GM12878 (cell line): ENCODE data around the gene NDST4. TPM values are rescaled to one million over a fixed set of nuclear protein-coding genes. Genes with fewer than 3 reads are reported as not detected.

Source experiments
- ATAC-seq: fragments of 200-7000 bp; cut with Tn5 transposase; 3 replicates; pipeline ENCODE4 v1.9.1; 2020; ENCODE audit warnings: mild to moderate bottlenecking, moderate library complexity
- BruUV-seq: library from RNA; stranded (reverse); fragments of 400-500 nt; replicated peaks from 2 replicates; lab custom pipeline; 2021; lab: Mats Ljungman, UMichigan
- CTCF ChIA-PET: fragments of 300-600 bp; sonication (Branson Sonifier 250); formaldehyde crosslinking; extraction: SDS; loops from one replicate; lab custom pipeline; 2021; ENCODE audit warnings: inconsistent platforms; lab: Yijun Ruan, JAX
- POLR2A ChIA-PET: fragments of 350-600 bp; formaldehyde crosslinking; extraction: SDS; loops from one replicate; lab custom pipeline; 2021; ENCODE audit warnings: inconsistent platforms; lab: Charles Lee
- RAD21 ChIA-PET: fragments of 300-600 bp; sonication (Branson Sonifier 250); formaldehyde crosslinking; loops from one replicate; lab custom pipeline; 2023; ENCODE audit warnings: antibody characterized with exemption; ENCODE audit not compliant: unreplicated experiment; lab: Charles Lee
- SMC1A ChIA-PET: fragments of 300-600 bp; sonication (Branson Sonifier 250); formaldehyde crosslinking; loops from one replicate; lab custom pipeline; 2023; ENCODE audit not compliant: unreplicated experiment, uncharacterized antibody; lab: Charles Lee
- DNase-seq: peaks from one replicate; pipeline ENCODE4 v3.0.0-alpha.2; 2011; ENCODE audit warnings: low read depth, low spot score
- FAIRE-seq: peaks from 3 replicates; lab custom pipeline; 2011; peaks lifted over from hg19 to GRCh38; lab: Jason Lieb, UNC
- H2AFZ ChIP-seq: 2 replicates; pipeline ENCODE4 v1.6.0; 2011; ENCODE audit warnings: low read depth, low read length, control low read depth; ENCODE audit not compliant: control insufficient read depth
- H3K27ac ChIP-seq: 2 replicates; pipeline ENCODE4 v1.5.1; 2011; ENCODE audit warnings: control low read depth; ENCODE audit not compliant: control insufficient read depth, insufficient read depth
- H3K27me3 ChIP-seq, 2 experiments: replicated peaks in 1 of 2; 2 replicates each; pipeline versions ENCODE4 v1.6.0 to v1.6.1; 2011; ENCODE audit warnings: low read length in 1 of 2; ENCODE audit not compliant: control insufficient read depth in 2 of 2, insufficient read depth in 2 of 2
- H3K36me3 ChIP-seq, 2 experiments: 2 replicates each; pipeline ENCODE4 v1.5.1; 2011; ENCODE audit warnings: low read length in 1 of 2; ENCODE audit not compliant: control insufficient read depth in 2 of 2, insufficient read depth in 2 of 2
- H3K4me1 ChIP-seq: 2 replicates; pipeline ENCODE4 v1.6.1; 2011; ENCODE audit warnings: mild to moderate bottlenecking, low read length, moderate library complexity, mixed read lengths; ENCODE audit not compliant: control insufficient read depth, insufficient read depth
- H3K4me2 ChIP-seq: 2 replicates; pipeline ENCODE4 v1.6.0; 2011; ENCODE audit warnings: control low read depth; ENCODE audit not compliant: control insufficient read depth, insufficient read depth
- H3K4me3 ChIP-seq: fragments of 200-600 bp; sonication (generic); 2 replicates; pipeline ENCODE4 v1.5.1; 2016
- H3K79me2 ChIP-seq: 2 replicates; pipeline ENCODE4 v1.6.0; 2011; ENCODE audit warnings: low read length; ENCODE audit not compliant: control insufficient read depth, insufficient read depth
- H3K9ac ChIP-seq: 2 replicates; pipeline ENCODE4 v1.8.0; 2011; ENCODE audit warnings: low read length, control low read depth, mixed read lengths; ENCODE audit not compliant: control insufficient read depth, insufficient read depth
- H3K9me3 ChIP-seq: replicated peaks from 3 replicates; pipeline ENCODE4 v1.5.1; 2011; ENCODE audit warnings: mild to moderate bottlenecking, low read length; ENCODE audit not compliant: control insufficient read depth, insufficient read depth
- H4K20me1 ChIP-seq: 2 replicates; pipeline ENCODE4 v1.6.0; 2011; ENCODE audit not compliant: control insufficient read depth, insufficient read depth
- EED ChIP-seq: sonication (generic); IDR thresholded peaks from 2 replicates; pipeline ENCODE4 v1.6.1; 2016; ENCODE audit warnings: antibody characterized with exemption, low read depth
- ETV6 ChIP-seq, 2 experiments: fragments of 450-650 bp in 1 of 2; IDR thresholded peaks in 1 of 2; conservative IDR thresholded peaks in 1 of 2; 2 replicates each; pipeline ENCODE4 v1.6.1; 2014; ENCODE audit warnings: antibody characterized with exemption in 1 of 2, borderline replicate concordance in 1 of 2, low read depth in 1 of 2, mild to moderate bottlenecking in 1 of 2, moderate library complexity in 1 of 2
- MEF2A ChIP-seq: IDR thresholded peaks from 2 replicates; pipeline ENCODE4 v1.6.1; 2011; ENCODE audit warnings: low read depth, mild to moderate bottlenecking, low read length, moderate library complexity; ENCODE audit not compliant: insufficient read depth
- NFYB ChIP-seq: IDR thresholded peaks from 2 replicates; pipeline ENCODE4 v1.6.1; 2011; ENCODE audit warnings: low read depth, mild to moderate bottlenecking, low read length, improper control_type of control experiment, moderate library complexity; ENCODE audit not compliant: insufficient read depth
- RUNX3 ChIP-seq: IDR thresholded peaks from 2 replicates; pipeline ENCODE4 v1.6.1; 2012; ENCODE audit warnings: low read length, inconsistent platforms
- SUZ12 ChIP-seq: fragments of 200-600 bp; sonication (generic); IDR thresholded peaks from one replicate; pipeline ENCODE4 v1.6.1; 2018; ENCODE audit warnings: antibody characterized with exemption, mild to moderate bottlenecking; ENCODE audit not compliant: unreplicated experiment
- ZBED1 ChIP-seq: IDR thresholded peaks from 2 replicates; pipeline ENCODE4 v1.6.1; 2016; ENCODE audit warnings: borderline replicate concordance
- ZNF217 ChIP-seq: fragments of 450-650 bp; IDR thresholded peaks from 2 replicates; pipeline ENCODE4 v1.6.1; 2017; ENCODE audit warnings: antibody characterized with exemption, mild to moderate bottlenecking
- ZZZ3 ChIP-seq: IDR thresholded peaks from 2 replicates; pipeline ENCODE4 v1.6.1; 2011; ENCODE audit warnings: low read depth; ENCODE audit not compliant: control insufficient read depth, insufficient read length
- WGBS: methylation state at CpG from one replicate; pipeline ENCODE4 v1.1.6; 2016; ENCODE audit warnings: low lambda C conversion rate; ENCODE audit not compliant: insufficient replicate concordance, insufficient coverage; ENCODE audit errors: missing lambda C conversion rate; 5-methylcytosine and 5-hydroxymethylcytosine counted together
- in situ Hi-C: fragments of 300-500 bp; cut with MboI; formaldehyde crosslinking; loops from 9 replicates; pipeline ENCODE4 v1.14.3; 2018; ENCODE audit warnings: mixed read lengths
- intact Hi-C: fragments of 100-400 bp; cut with micrococcal nuclease; formaldehyde crosslinking; loops from one replicate; pipeline ENCODE4 v1.14.2; 2022; ENCODE audit not compliant: unreplicated experiment
- polyA plus RNA-seq, 11 experiments: library from polyadenylated mRNA; depleted of rRNA in 4 of 11; unstranded in 6 of 11; stranded (reverse) in 5 of 11; fragments of >200 nt; fragmentation: Nextera tagmentation in 4 of 11; fragmentation: Illumina TruSeq in 1 of 11; extraction: Ambion mirVana in 4 of 11; extraction: Trizol in 1 of 11; gene quantifications; 1 replicate in 1 of 11; 2 replicates in 10 of 11; pipeline versions ENCODE4 v1.2.1 to v1.2.3, GENCODE V29; 2011 to 2016; ENCODE audit warnings: inconsistent platforms in 2 of 11, missing spikeins in 2 of 11, low read depth in 1 of 11
- total RNA-seq, 4 experiments: library from RNA; depleted of rRNA in 3 of 4; stranded (reverse); fragments of >200 nt in 3 of 4; fragmentation: Illumina TruSeq in 1 of 4; extraction: Trizol in 1 of 4; gene quantifications; 2 replicates each; pipeline versions ENCODE4 v1.2.1 to v1.2.3, GENCODE V29; 2013 to 2021
- TF ChIP-seq, protein P1 (sequence below): fragments of 450-650 bp; IDR thresholded peaks from 2 replicates; pipeline ENCODE4 v1.6.1; 2016; ENCODE audit warnings: mild to moderate bottlenecking

Gene NDST4
- total and polyA plus RNA-seq, 10 of the 15 experiments (the other 5 are each of a cell fraction or from before 2014, with no cell fraction given): 0.04 to 0.11 (median 0.07) TPM; not detected in 6

DNA sequence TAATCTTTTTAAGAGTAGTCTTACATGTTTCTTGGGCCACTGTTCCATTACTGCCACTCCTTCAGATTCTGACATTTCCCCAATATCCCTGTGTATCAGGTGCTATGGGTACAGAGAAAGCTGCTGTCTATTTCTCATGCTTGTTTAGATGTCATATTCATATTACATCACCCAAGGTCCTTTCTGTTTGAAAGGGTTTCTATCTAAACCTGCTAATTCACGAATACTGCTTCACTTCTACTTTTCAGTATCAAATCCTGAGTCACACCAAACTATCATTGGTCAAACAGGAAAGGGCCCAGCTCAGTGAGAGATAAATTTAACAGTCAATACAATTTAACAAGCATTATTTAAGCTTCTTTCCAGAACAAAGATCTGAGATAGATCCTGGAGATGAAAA, 273.4 kb downstream of the NDST4 start (continued):
- no peak for TF ChIP-seq NFYB

- POLR2A ChIA-PET: no interaction called here
- Histone ChIP-seq H3K4me1 (no peaks in the 10 kb centered on the region), H4K20me1 (no peaks in the 10 kb centered on the region), H3K79me2 (no peaks in the 10 kb centered on the region), H3K4me2 (no peak overlapping the region), H3K27ac (no peak overlapping the region), H3K36me3 (no peaks in the 10 kb centered on the region), H3K27me3 (no peaks in the 10 kb centered on the region), H3K9ac (no peak overlapping the region), H3K9me3 (no peaks in the 10 kb centered on the region), H2AFZ (no peak overlapping the region), H3K4me3 (no peak overlapping the region)
- SMC1A ChIA-PET: no interaction called here
- intact Hi-C loops: no loop called here
- CTCF ChIA-PET: no interaction called here
- BruUV-seq: no TSS peak
- in situ Hi-C loops: no loop called here
- TF ChIP-seq, protein P1, sequence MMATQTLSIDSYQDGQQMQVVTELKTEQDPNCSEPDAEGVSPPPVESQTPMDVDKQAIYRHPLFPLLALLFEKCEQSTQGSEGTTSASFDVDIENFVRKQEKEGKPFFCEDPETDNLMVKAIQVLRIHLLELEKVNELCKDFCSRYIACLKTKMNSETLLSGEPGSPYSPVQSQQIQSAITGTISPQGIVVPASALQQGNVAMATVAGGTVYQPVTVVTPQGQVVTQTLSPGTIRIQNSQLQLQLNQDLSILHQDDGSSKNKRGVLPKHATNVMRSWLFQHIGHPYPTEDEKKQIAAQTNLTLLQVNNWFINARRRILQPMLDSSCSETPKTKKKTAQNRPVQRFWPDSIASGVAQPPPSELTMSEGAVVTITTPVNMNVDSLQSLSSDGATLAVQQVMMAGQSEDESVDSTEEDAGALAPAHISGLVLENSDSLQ: no peak
- TF ChIP-seq ZZZ3 (no peak), RUNX3 (no peak), ZNF217 (no peak), SUZ12 (no peak), MEF2A (no peak), ZBED1 (no peak), EED (no peak), ETV6 (conservative IDR thresholded peaks at IDR 0.05 in 1 of 2, IDR thresholded peaks at IDR 0.05 in 1 of 2; ENCODE audit: borderline replicate concordance in 1 of 2, low read depth in 1 of 2) (no peak)
- 29% methylated on average over 2 of the region's 2 CpGs for WGBS
- no peak for FAIRE-seq
- no peak for DNase-seq
- RAD21 ChIA-PET: no interaction called here
- ATAC-seq: no peak
Observed at GRCh38 chr4:114830628-114831027, 282.8 kb downstream of the NDST4 start.
